Measurements from ENCODE around the gene TF.

Gene TF

DNA sequence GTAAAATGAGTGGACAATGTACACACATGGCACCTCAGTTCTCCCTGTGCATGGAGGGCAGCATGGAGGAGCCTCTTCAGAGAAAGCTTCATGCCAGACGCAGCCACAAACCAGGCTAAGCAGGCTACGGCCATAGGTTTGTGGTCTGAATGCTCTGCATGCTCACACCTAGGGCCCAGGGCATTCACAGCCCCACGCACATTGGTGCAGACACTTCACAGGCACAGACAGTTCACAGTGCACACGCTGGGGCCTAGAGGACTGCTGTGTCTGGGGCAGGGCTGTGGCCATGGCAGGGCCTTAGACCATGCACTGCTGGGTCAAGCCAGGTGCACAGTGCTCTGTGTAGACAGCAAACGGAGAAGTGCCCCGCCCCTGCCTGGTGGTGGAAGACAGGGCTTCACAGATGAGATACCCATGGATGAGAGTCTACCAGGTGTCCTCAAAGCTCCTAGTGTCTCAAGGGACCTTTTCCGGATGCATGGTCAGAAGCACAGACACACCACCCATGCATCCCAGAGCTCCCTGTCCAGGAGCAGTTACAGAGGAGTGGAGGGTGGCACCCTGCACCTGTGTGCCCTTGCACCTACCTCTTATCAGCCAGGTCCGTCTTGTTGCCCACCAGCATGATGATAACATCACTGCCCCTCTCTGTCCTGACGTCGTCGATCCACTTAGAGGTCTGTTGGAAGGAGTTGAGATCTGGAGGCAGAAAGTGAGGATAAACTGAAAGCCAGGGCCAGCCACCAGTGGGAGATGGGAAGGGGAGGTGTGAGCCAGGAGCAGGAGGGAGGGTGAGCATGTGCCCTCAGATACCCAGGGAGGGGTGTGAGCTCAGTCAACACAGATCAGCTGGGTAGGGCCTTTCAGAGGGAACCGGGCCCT lies 93.0 kb downstream of the TF start:
- no peak for DNase-seq

DNA sequence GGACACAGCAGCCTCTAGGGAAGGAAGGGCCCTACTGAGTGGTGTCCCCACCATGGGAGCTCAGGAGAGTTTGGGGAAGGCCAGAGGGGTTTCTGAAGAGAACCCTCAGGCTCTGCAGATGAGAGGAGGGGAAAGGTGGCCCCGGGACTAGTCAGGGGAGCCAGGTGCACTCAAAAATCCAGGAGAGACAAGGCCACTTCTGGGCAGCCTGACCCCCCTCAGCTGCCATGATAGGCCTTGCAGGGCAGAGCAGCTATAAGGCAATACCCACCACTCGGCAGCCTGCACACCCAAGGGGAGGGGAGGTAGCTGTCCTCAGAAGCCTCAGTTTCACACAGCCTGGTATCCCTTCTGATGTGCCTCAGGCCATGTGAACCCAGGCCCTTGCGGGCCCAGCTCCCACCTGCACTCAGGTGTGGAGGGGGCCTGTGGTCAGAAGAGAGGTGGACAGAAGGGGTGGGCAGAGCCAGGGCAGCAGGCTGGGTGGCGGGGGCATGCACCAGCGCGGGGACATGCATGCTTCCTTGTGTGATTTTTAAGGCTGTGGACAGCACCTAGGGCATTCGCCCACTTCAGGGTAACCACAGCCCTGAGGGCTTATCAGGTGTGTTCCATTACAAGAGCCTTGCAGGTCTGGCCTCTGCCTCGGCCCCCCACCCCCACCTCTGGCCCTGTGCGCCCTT lies 94.0 kb downstream of the TF start:
- no peak for DNase-seq

DNA sequence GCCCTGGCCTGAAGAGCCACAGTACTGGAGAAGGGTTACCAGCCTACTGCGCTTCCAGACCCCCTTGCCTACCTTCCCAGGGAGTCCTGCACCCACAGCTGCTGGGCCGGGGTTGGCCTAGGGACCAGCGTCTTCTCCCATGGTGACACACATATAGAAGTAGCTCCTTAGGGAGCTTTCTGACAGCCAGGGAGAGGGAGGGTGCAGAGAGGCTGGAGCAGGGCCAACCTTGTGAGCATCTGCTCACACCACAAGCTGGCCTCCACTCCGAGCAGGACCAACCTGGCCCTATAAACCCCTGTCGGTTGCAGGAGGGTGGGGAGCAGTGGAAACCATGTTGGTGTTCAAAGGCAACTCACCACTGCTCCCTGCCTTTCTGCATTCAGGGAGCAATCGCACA lies 94.6 kb downstream of the TF start:
- DNase-seq, result no peak

DNA sequence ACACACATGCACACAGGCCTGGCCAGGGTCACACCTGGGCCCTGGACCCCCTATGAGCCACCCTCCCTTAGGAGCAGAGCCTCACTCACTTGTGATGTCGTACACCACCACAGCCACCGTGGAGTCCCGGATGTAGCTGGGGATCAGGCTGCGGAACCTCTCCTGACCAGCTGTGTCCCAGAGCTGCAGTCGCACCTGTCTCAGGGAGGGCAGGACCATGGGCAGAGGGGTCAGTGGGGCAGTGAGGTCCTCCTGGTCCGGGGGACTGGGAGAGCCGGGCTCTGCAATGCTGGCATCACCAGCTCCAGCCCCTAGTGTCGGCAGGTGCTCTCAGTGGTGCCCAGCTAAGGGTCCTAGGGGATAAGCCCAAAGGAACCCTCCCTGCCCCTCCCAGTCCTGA lies 95.0 kb downstream of the TF start:
- DNase-seq, result no peak

DNA sequence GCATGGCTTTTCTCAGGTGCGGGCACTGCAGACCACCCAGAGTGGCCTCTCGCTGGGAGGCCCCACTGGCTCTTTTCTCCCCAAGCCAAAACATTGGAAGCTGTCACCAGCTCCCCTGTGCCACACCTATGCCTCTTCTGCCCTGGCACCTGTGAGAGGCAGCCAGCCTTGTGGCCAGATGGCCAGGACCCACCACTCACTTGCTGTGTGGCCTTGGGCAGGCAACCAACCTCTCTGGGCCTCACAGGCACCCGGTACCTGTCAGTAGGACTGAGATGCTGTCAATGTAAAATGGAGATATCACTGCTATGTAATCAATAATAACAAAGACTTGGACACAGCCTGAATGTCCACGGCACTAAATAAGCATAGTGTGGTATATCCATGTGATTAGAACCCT lies 96.0 kb downstream of the TF start:
- no peak for DNase-seq

DNA sequence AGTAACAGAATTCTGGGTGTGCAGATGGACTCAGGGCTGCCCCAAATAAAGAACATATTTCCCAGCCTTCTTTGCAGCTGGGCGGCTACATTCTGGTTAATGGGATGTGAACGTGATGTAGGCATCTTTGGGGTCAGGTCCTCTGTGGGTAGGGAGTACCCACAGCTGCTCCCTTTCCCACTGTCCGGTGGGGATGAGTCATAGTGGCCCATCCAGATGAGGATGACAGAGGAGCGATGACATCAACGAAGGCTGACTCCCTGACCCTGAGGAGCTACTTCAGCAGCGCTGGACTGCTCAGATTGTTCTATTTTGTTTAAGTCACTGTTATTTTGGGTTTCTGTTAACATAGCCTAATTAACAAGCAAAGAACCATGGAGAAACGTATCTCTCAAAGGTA lies 97.4 kb downstream of the TF start:
- DNase-seq, result no peak

DNA sequence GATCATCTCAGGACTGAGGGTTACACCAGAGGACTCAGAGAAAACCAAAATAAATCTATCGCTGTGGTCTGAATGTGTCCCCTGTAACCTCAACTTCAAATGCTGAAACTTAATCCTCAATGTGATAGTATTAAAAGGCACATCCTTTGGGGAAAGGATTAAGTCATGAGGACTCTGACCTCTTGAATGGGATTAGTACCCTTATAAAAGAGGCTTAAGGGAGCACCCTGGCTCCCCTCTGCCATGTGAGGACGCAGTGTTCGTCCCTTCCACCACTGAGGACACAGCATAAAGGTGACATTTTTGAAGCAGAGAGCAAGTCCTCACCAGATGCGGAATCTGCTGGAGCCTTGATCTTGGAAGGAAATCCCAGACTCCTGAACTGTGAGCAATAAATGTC lies 98.9 kb downstream of the TF start:
- DNase-seq, result no peak
